ENCODE results near the gene DNAJC21.

DNAJC21 gene

GRCh38 chr5:34982823-34983222 lies 53.5 kb downstream of the DNAJC21 start:
- Histone ChIP-seq H2AFZ (ENCODE audit: low read length) (no peak overlapping the region), H4K20me1 (ENCODE audit: insufficient read depth, low read length) (no peaks in the 10 kb centered on the region), H3K4me1 (ENCODE audit: insufficient read depth, low read length, severe bottlenecking) (no peaks in the 10 kb centered on the region), H3K27ac (ENCODE audit: low read depth, low read length, poor library complexity, severe bottlenecking) (no peak overlapping the region), H3K27me3 (ENCODE audit: insufficient read depth, low read length) (no peaks in the 10 kb centered on the region), H3K79me2 (ENCODE audit: insufficient read depth, low read length) (no peaks in the 10 kb centered on the region), H3K36me3 (ENCODE audit: insufficient read depth, low read length) (no peaks in the 10 kb centered on the region), H3K9me2 (ENCODE audit: low read depth, low read length) (no peaks in the 10 kb centered on the region), H3K4me3 (ENCODE audit: low read depth, low read length, poor library complexity, severe bottlenecking) (no peak overlapping the region), H3K9ac (ENCODE audit: low read length) (no peak overlapping the region), H3K4me2 (ENCODE audit: low read length) (no peak overlapping the region), H3F3A (ENCODE audit: insufficient read depth, low read length) (no peaks in the 10 kb centered on the region), H3K9me3 (ENCODE audit: low read length) (0 out of 2 replicates have a peak, but pooled peaks cover 11% of the 10 kb centered on the region)
- TF ChIP-seq CTCF (IDR thresholded peaks at IDR 0.05; ENCODE audit: low read length) (no peak), EZH2 (IDR thresholded peaks at IDR 0.05; ENCODE audit: borderline replicate concordance, low read length) (no peak)

GRCh38 chr5:34986965-34987364 lies 57.6 kb downstream of the DNAJC21 start:
- Histone ChIP-seq H3K36me3 (ENCODE audit: insufficient read depth, low read length) (no peaks in the 10 kb centered on the region), H2AFZ (ENCODE audit: low read length) (no peak overlapping the region), H3K79me2 (ENCODE audit: insufficient read depth, low read length) (no peaks in the 10 kb centered on the region), H3K27ac (ENCODE audit: low read depth, low read length, poor library complexity, severe bottlenecking) (no peak overlapping the region), H3K9ac (ENCODE audit: low read length) (no peak overlapping the region), H3K27me3 (ENCODE audit: insufficient read depth, low read length) (no peaks in the 10 kb centered on the region), H3K9me2 (ENCODE audit: low read depth, low read length) (no peaks in the 10 kb centered on the region), H3K4me3 (ENCODE audit: low read depth, low read length, poor library complexity, severe bottlenecking) (no peak overlapping the region), H4K20me1 (ENCODE audit: insufficient read depth, low read length) (no peaks in the 10 kb centered on the region), H3K4me1 (ENCODE audit: insufficient read depth, low read length, severe bottlenecking) (no peaks in the 10 kb centered on the region), H3K9me3 (ENCODE audit: low read length) (0 out of 2 replicates have a peak, but pooled peaks cover 11% of the 10 kb centered on the region), H3F3A (ENCODE audit: insufficient read depth, low read length) (no peaks in the 10 kb centered on the region), H3K4me2 (ENCODE audit: low read length) (no peak overlapping the region)
- no peak for TF ChIP-seq CTCF (IDR thresholded peaks at IDR 0.05; ENCODE audit: low read length)
- TF ChIP-seq EZH2 (IDR thresholded peaks at IDR 0.05; ENCODE audit: borderline replicate concordance, low read length), result no peak

GRCh38 chr5:34991486-34992238 lies 62.3 kb downstream of the DNAJC21 start:
- no peak overlapping the region for H3K4me3 ChIP-seq (ENCODE audit: low read depth, low read length, poor library complexity, severe bottlenecking)
- no peak overlapping the region for H3K9ac ChIP-seq (ENCODE audit: low read length)
- no peak overlapping the region for H2AFZ ChIP-seq (ENCODE audit: low read length)
- no peaks in the 10 kb centered on the region for H3F3A ChIP-seq (ENCODE audit: insufficient read depth, low read length)
- no peaks in the 10 kb centered on the region for H3K9me3 ChIP-seq (ENCODE audit: low read length)
- H3K27ac ChIP-seq (ENCODE audit: low read depth, low read length, poor library complexity, severe bottlenecking), result no peak overlapping the region
- H3K9me2 ChIP-seq (ENCODE audit: low read depth, low read length), result no peaks in the 10 kb centered on the region
- no peak overlapping the region for H3K4me2 ChIP-seq (ENCODE audit: low read length)
- no peaks in the 10 kb centered on the region for H3K79me2 ChIP-seq (ENCODE audit: insufficient read depth, low read length)
- H4K20me1 ChIP-seq (ENCODE audit: insufficient read depth, low read length), result no peaks in the 10 kb centered on the region
- H3K27me3 ChIP-seq (ENCODE audit: insufficient read depth, low read length), result no peaks in the 10 kb centered on the region
- no peak for TF ChIP-seq CTCF (IDR thresholded peaks at IDR 0.05; ENCODE audit: low read length)
- no peak for TF ChIP-seq EZH2 (IDR thresholded peaks at IDR 0.05; ENCODE audit: borderline replicate concordance, low read length)
- no peaks in the 10 kb centered on the region for H3K4me1 ChIP-seq (ENCODE audit: insufficient read depth, low read length, severe bottlenecking)
- no peaks in the 10 kb centered on the region for H3K36me3 ChIP-seq (ENCODE audit: insufficient read depth, low read length)
